ENCODE results near the gene MSRB1. TPM values are rescaled to one million over a fixed set of nuclear protein-coding genes. Genes with fewer than 3 reads are reported as not detected.

Gene MSRB1
- total RNA-seq, 1 experiment from 2014 or later = 18.3 TPM

DNA sequence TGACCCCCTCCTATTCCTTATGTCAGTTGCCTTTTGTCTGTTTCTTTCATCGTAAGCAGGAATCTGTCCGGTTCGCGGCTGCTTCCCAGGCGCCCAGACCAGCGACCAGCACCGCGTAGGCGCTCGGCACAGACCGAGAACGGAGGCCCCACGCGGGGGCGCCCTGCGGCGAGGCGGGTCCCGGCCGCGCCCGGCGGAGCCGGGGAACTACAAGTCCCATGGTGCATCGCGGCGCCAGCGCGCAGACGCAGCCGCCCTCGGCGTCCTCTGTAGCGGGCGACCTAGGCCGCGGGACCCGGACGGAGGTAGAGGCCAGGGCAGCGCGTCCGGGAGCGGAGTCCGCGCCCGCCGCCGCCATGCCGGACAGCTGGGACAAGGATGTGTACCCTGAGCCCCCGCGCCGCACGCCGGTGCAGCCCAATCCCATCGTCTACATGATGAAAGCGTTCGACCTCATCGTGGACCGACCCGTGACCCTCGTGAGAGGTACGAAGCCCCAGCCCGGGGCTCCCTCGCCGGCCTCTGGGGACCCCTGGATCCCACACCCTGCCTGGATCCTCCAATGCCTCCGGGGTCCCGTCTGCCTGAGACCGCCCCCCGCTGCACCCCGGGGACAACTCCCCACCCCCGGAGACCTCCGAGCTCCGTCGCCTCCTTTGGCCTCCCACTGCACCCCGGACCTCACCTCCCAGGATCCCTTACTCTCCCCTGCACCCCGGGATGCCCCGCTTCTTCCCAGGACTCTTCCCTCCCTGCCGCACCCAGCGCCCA lies 16.5 kb upstream of the MSRB1 start, which contains the start of gene NDUFB10 (continued):
- TF ChIP-seq, protein P1, sequence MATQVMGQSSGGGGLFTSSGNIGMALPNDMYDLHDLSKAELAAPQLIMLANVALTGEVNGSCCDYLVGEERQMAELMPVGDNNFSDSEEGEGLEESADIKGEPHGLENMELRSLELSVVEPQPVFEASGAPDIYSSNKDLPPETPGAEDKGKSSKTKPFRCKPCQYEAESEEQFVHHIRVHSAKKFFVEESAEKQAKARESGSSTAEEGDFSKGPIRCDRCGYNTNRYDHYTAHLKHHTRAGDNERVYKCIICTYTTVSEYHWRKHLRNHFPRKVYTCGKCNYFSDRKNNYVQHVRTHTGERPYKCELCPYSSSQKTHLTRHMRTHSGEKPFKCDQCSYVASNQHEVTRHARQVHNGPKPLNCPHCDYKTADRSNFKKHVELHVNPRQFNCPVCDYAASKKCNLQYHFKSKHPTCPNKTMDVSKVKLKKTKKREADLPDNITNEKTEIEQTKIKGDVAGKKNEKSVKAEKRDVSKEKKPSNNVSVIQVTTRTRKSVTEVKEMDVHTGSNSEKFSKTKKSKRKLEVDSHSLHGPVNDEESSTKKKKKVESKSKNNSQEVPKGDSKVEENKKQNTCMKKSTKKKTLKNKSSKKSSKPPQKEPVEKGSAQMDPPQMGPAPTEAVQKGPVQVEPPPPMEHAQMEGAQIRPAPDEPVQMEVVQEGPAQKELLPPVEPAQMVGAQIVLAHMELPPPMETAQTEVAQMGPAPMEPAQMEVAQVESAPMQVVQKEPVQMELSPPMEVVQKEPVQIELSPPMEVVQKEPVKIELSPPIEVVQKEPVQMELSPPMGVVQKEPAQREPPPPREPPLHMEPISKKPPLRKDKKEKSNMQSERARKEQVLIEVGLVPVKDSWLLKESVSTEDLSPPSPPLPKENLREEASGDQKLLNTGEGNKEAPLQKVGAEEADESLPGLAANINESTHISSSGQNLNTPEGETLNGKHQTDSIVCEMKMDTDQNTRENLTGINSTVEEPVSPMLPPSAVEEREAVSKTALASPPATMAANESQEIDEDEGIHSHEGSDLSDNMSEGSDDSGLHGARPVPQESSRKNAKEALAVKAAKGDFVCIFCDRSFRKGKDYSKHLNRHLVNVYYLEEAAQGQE (IDR thresholded peaks at IDR 0.05; ENCODE audit: low read depth) = no peak
- TF ChIP-seq POLR2A (IDR thresholded peaks at IDR 0.05; ENCODE audit: borderline replicate concordance, extremely low read depth, insufficient read depth, insufficient read length) (peak; percentile 89), MAX (IDR thresholded peaks at IDR 0.05) (no peak), TCF7L2 (IDR thresholded peaks at IDR 0.05; ENCODE audit: borderline replicate concordance, extremely low read depth, insufficient read depth, insufficient read length) (peak; percentile 69), RAD21 (IDR thresholded peaks at IDR 0.05; ENCODE audit: low read depth) (no peak), CEBPB (IDR thresholded peaks at IDR 0.05; ENCODE audit: low read depth) (no peak), JUND (IDR thresholded peaks at IDR 0.05) (no peak), SP1 (IDR thresholded peaks at IDR 0.05; ENCODE audit: low read depth) (no peak)
- TF ChIP-seq, protein P2, sequence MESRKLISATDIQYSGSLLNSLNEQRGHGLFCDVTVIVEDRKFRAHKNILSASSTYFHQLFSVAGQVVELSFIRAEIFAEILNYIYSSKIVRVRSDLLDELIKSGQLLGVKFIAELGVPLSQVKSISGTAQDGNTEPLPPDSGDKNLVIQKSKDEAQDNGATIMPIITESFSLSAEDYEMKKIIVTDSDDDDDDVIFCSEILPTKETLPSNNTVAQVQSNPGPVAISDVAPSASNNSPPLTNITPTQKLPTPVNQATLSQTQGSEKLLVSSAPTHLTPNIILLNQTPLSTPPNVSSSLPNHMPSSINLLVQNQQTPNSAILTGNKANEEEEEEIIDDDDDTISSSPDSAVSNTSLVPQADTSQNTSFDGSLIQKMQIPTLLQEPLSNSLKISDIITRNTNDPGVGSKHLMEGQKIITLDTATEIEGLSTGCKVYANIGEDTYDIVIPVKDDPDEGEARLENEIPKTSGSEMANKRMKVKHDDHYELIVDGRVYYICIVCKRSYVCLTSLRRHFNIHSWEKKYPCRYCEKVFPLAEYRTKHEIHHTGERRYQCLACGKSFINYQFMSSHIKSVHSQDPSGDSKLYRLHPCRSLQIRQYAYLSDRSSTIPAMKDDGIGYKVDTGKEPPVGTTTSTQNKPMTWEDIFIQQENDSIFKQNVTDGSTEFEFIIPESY (IDR thresholded peaks at IDR 0.05; ENCODE audit: extremely low read depth, insufficient replicate concordance, low read length) = peak; percentile 71

All from HCT116 (cell line).